IMR-90 (cell line): ENCODE data around the gene CHRM4. TPM values are rescaled to one million over a fixed set of nuclear protein-coding genes. Genes with fewer than 3 reads are reported as not detected.

ENCODE experiments used
- ATAC-seq: fragments of 200-7000 bp; cut with Tn5 transposase; 2 replicates; pipeline ENCODE4 v1.9.1; 2020; ENCODE audit warnings: low read depth, mild to moderate bottlenecking, moderate library complexity
- BruUV-seq: library from RNA; stranded (reverse); fragments of 400-500 nt; replicated peaks from 2 replicates; lab custom pipeline; 2021; lab: Mats Ljungman, UMichigan
- CTCF ChIA-PET: fragments of 300-600 bp; formaldehyde crosslinking; extraction: SDS; loops from one replicate; lab custom pipeline; 2021; ENCODE audit warnings: antibody characterized with exemption; lab: Yijun Ruan, JAX
- POLR2A ChIA-PET: fragments of 300-600 bp; sonication (Branson Sonifier 250); formaldehyde crosslinking; loops from one replicate; lab custom pipeline; 2022; ENCODE audit warnings: antibody characterized with exemption; ENCODE audit not compliant: unreplicated experiment; lab: Charles Lee
- DNase-seq: peaks from one replicate; pipeline ENCODE4 v3.0.0; 2013
- H2AFZ ChIP-seq: replicated peaks from 2 replicates; pipeline ENCODE3; 2013; ENCODE audit warnings: low read length, mild to moderate bottlenecking; ENCODE audit not compliant: poor library complexity
- H2AK5ac ChIP-seq: 2 replicates; pipeline ENCODE4 v1.6.1; 2013; ENCODE audit warnings: low read depth, low read length, inconsistent platforms
- H2AK9ac ChIP-seq: replicated peaks from 2 replicates; pipeline ENCODE3; 2013; ENCODE audit warnings: mild to moderate bottlenecking, low read depth, low read length, moderate library complexity; ENCODE audit not compliant: poor library complexity
- H2BK120ac ChIP-seq: 2 replicates; pipeline ENCODE4 v1.6.1; 2013; ENCODE audit warnings: low read depth, low read length, inconsistent platforms
- H2BK15ac ChIP-seq: 3 replicates; pipeline ENCODE4 v1.6.1; 2013; ENCODE audit warnings: low read depth, low read length, inconsistent platforms
- H2BK20ac ChIP-seq: 2 replicates; pipeline ENCODE4 v1.6.1; 2013; ENCODE audit warnings: low read depth, mild to moderate bottlenecking, inconsistent platforms, low read length, moderate library complexity
- H2BK5ac ChIP-seq: 2 replicates; pipeline ENCODE4 v1.6.1; 2013; ENCODE audit warnings: mild to moderate bottlenecking, low read depth, low read length, inconsistent platforms; ENCODE audit not compliant: poor library complexity, severe bottlenecking
- H3K14ac ChIP-seq: replicated peaks from 2 replicates; pipeline ENCODE4 v1.6.1; 2013; ENCODE audit warnings: low read depth, low read length, inconsistent platforms
- H3K18ac ChIP-seq: 2 replicates; pipeline ENCODE4 v1.6.1; 2013; ENCODE audit warnings: low read depth, low read length, control low read depth
- H3K23ac ChIP-seq: 2 replicates; pipeline ENCODE4 v1.6.1; 2013; ENCODE audit warnings: low read depth, low read length, inconsistent platforms
- H3K27ac ChIP-seq: 2 replicates; pipeline ENCODE4 v1.5.1; 2013; ENCODE audit warnings: mild to moderate bottlenecking, control low read depth, low read length; ENCODE audit not compliant: insufficient read depth
- H3K27me3 ChIP-seq: 2 replicates; pipeline ENCODE4 v1.6.1; 2013; ENCODE audit warnings: low read length; ENCODE audit not compliant: control insufficient read depth, insufficient read depth
- H3K36me3 ChIP-seq: 2 replicates; pipeline ENCODE4 v1.6.1; 2013; ENCODE audit warnings: low read length, mixed read lengths; ENCODE audit not compliant: control insufficient read depth, insufficient read depth
- H3K4ac ChIP-seq: 2 replicates; pipeline ENCODE4 v1.6.1; 2013; ENCODE audit warnings: low read depth, low read length, inconsistent platforms
- H3K4me1 ChIP-seq: 2 replicates; pipeline ENCODE4 v1.6.1; 2013; ENCODE audit warnings: low read length, mixed read lengths; ENCODE audit not compliant: control insufficient read depth, insufficient read depth
- H3K4me2 ChIP-seq: 2 replicates; pipeline ENCODE4 v1.6.1; 2013; ENCODE audit warnings: low read depth, mild to moderate bottlenecking, control low read depth, low read length, moderate library complexity
- H3K4me3 ChIP-seq: 2 replicates; pipeline ENCODE4 v1.5.1; 2013; ENCODE audit warnings: low read depth, mild to moderate bottlenecking, control low read depth, low read length, moderate library complexity; ENCODE audit not compliant: insufficient read depth
- H3K56ac ChIP-seq: 2 replicates; pipeline ENCODE4 v1.6.1; 2013; ENCODE audit warnings: low read length, inconsistent platforms; ENCODE audit not compliant: insufficient read depth; ENCODE audit errors: extremely low read depth
- H3K79me1 ChIP-seq, 2 experiments: 2 replicates each; pipeline ENCODE4 v1.6.1; 2013; ENCODE audit warnings: low read length in 2 of 2, inconsistent platforms in 1 of 2, low read depth in 1 of 2
- H3K9ac ChIP-seq: 2 replicates; pipeline ENCODE4 v1.6.1; 2013; ENCODE audit warnings: low read depth, low read length, control low read depth
- H3K9me1 ChIP-seq: 2 replicates; pipeline ENCODE4 v1.6.1; 2013; ENCODE audit warnings: low read length, inconsistent platforms; ENCODE audit not compliant: insufficient read depth
- H3K9me3 ChIP-seq: 2 replicates; pipeline ENCODE4 v1.6.1; 2013; ENCODE audit warnings: low read length; ENCODE audit not compliant: control insufficient read depth, insufficient read depth
- H4K20me1 ChIP-seq: 2 replicates; pipeline ENCODE4 v1.6.1; 2013; ENCODE audit warnings: low read length, inconsistent platforms; ENCODE audit not compliant: insufficient read depth
- H4K5ac ChIP-seq: 2 replicates; pipeline ENCODE4 v1.6.1; 2013; ENCODE audit warnings: mild to moderate bottlenecking, low read depth, low read length, control low read depth
- H4K8ac ChIP-seq, 2 experiments: 2 replicates each; pipeline ENCODE4 v1.6.1; 2013; ENCODE audit warnings: low read depth in 2 of 2, low read length in 2 of 2, control low read depth in 1 of 2, inconsistent platforms in 1 of 2
- H4K91ac ChIP-seq: 2 replicates; pipeline ENCODE4 v1.6.1; 2013; ENCODE audit warnings: low read depth, low read length, inconsistent platforms; ENCODE audit not compliant: insufficient read depth
- CEBPB ChIP-seq: IDR thresholded peaks from 2 replicates; pipeline ENCODE4 v1.6.1; 2012; ENCODE audit warnings: low read depth, low read length, improper control_type of control experiment
- MXI1 ChIP-seq: IDR thresholded peaks from 2 replicates; pipeline ENCODE4 v1.6.1; 2012; ENCODE audit warnings: low read depth, mild to moderate bottlenecking, low read length, moderate library complexity, borderline replicate concordance
- WGBS, 2 experiments: methylation state at CpG; one replicate each; pipeline versions ENCODE4 v1.1.5 to v1.1.7; 2013; ENCODE audit warnings: missing lambda C conversion rate in 2 of 2; ENCODE audit not compliant: insufficient read length in 1 of 2; ENCODE audit errors: extremely low coverage in 2 of 2; 5-methylcytosine and 5-hydroxymethylcytosine counted together
- dilution Hi-C: fragments of 300-500 bp; cut with HindIII; formaldehyde crosslinking; loops from one replicate; pipeline ENCODE4 v1.14.3; 2018; ENCODE audit warnings: low sequenced_read_pairs; ENCODE audit not compliant: unreplicated experiment
- in situ Hi-C: fragments of 300-500 bp; cut with MboI; formaldehyde crosslinking; loops from 3 replicates; pipeline ENCODE4 v1.14.3; 2019; ENCODE audit warnings: low sequenced_read_pairs, inconsistent platforms, mixed read lengths
- intact Hi-C: fragments of 100-400 bp; cut with micrococcal nuclease; formaldehyde crosslinking; loops from 2 replicates; pipeline ENCODE4 v1.10.0; 2022
- polyA plus RNA-seq, 3 experiments: library from polyadenylated mRNA; depleted of rRNA; stranded (reverse); fragments of >200 nt; gene quantifications; 2 replicates each; pipeline ENCODE4 v1.2.3, GENCODE V29; 2012; ENCODE audit warnings: low replicate concordance in 1 of 3
- total RNA-seq: library from RNA; depleted of rRNA; stranded (reverse); fragments of >200 nt; gene quantifications from 2 replicates; pipeline ENCODE4 v1.2.3, GENCODE V29; 2012

The CHRM4 gene
- total and polyA plus RNA-seq, 2 of the 4 experiments (the other 2 are of a cell fraction): 0.09 to 0.18 TPM

GRCh38 chr11:46336563-46337180 lies 54.9 kb downstream of the CHRM4 start:
- TF ChIP-seq CEBPB (peak; percentile 35), MXI1 (no peak)
- CTCF ChIA-PET: interaction anchor here (0.5 kb wide), 1 partner anchor 16 kb away, joined by 3 read pairs; no protein-coding TSS in a partner anchor
- POLR2A ChIA-PET: no interaction called here

More at GRCh38 chr11:46336563-46337180, 54.9 kb downstream of the CHRM4 start:
- Histone ChIP-seq H2BK120ac (no peak overlapping the region), H3K9me3 (no peaks in the 10 kb centered on the region), H3K4me3 (no peak overlapping the region), H2AK5ac (no peak overlapping the region), H4K20me1 (no peaks in the 10 kb centered on the region), H3K9me1 (no peaks in the 10 kb centered on the region; the same call in 1 of the 2 replicates), H4K91ac (no peak overlapping the region), H3K4me2 (no peak overlapping the region), H3K4ac (no peak overlapping the region), H3K18ac (no peak overlapping the region), H3K9ac (no peak overlapping the region), H3K27me3 (peaks cover 36% of the 10 kb centered on the region), H2BK20ac (no peak overlapping the region), H2AFZ (no peak overlapping the region), H3K79me1 (no peaks in the 10 kb centered on the region), H3K56ac (no peak overlapping the region), H3K23ac (no peak overlapping the region), H2BK5ac (no peak overlapping the region), H4K5ac (no peak overlapping the region), H2AK9ac (no peak overlapping the region), H3K4me1 (peaks cover 6% of the 10 kb centered on the region), H3K14ac (no peak overlapping the region), H3K27ac (no peak overlapping the region), H4K8ac (no peak overlapping the region), H3K36me3 (no peaks in the 10 kb centered on the region), H2BK15ac (no peak overlapping the region)
- DNase-seq (no peak), ATAC-seq (no peak)
- no TSS peak for BruUV-seq
- intact Hi-C loops: no loop called here
- dilution Hi-C loops: no loop called here
- WGBS, 2 experiments: 95% methylated on average over 9 of the region's 12 CpGs; no CpG with 5 or more reads in 1 of the 2 experiments
- in situ Hi-C loops: no loop called here
